GM13976 (cell line): Measurements from ENCODE around the gene VIPR2.

Experiments used
- DNase-seq: peaks from one replicate; pipeline ENCODE4 v3.0.0; 2012; ENCODE audit warnings: low spot score
- CTCF ChIP-seq: IDR thresholded peaks from 2 replicates; pipeline ENCODE4 v1.5.1; 2012; ENCODE audit warnings: borderline replicate concordance, mild to moderate bottlenecking; ENCODE audit not compliant: insufficient read depth; ENCODE audit errors: extremely low read depth, missing control alignments, control extremely low read depth
- in situ Hi-C: fragments of 300-500 bp; cut with MboI; formaldehyde crosslinking; loops from one replicate; pipeline ENCODE4 v1.12.0; 2022; ENCODE audit warnings: low sequenced_read_pairs, mixed read lengths, inconsistent platforms; ENCODE audit not compliant: unreplicated experiment

Gene VIPR2

GRCh38 chr7:159014297-159015062 is 130.2 kb downstream of the VIPR2 start:
- no peak for TF ChIP-seq CTCF
- in situ Hi-C loops, result no loop called here
- DNase-seq, result no peak

GRCh38 chr7:159013825-159014289 is 130.8 kb downstream of the VIPR2 start:
- in situ Hi-C loops, result no loop called here
- DNase-seq, result no peak
- TF ChIP-seq CTCF, result no peak

GRCh38 chr7:159013181-159013690 is 131.4 kb downstream of the VIPR2 start:
- TF ChIP-seq CTCF, result no peak
- in situ Hi-C loops, result no loop called here
- DNase-seq, result no peak

GRCh38 chr7:159012353-159013069 is 132.2 kb downstream of the VIPR2 start:
- no peak for DNase-seq
- in situ Hi-C loops, result no loop called here
- no peak for TF ChIP-seq CTCF

- TF ChIP-seq CTCF, result no peak
- DNase-seq, result no peak
- in situ Hi-C loops, result no loop called here
Measured at GRCh38 chr7:159011722-159012022, 133.0 kb downstream of the VIPR2 start.

- in situ Hi-C loops, result no loop called here
Measured at GRCh38 chr7:159010937-159011721, 133.5 kb downstream of the VIPR2 start.

More at GRCh38 chr7:159010937-159011721, 133.5 kb downstream of the VIPR2 start:
- no peak for DNase-seq
- TF ChIP-seq CTCF, result no peak
